Mucosa of stomach (tissue), 1 donor: Measurements from ENCODE around the gene PIP4K2C.
A peak's percentile ranks its signal among the peaks of the same experiment; 100 is the strongest.

Source experiments
- H3K27me3 ChIP-seq: one replicate; pipeline ENCODE4 v1.7.0; 2013; ENCODE audit warnings: mild to moderate bottlenecking, low read length; ENCODE audit not compliant: control insufficient read depth, insufficient read depth
- H3K36me3 ChIP-seq: one replicate; pipeline ENCODE4 v1.7.0; 2013; ENCODE audit warnings: low read length; ENCODE audit not compliant: control insufficient read depth, insufficient read depth
- H3K4me1 ChIP-seq: one replicate; pipeline ENCODE4 v1.7.0; 2013; ENCODE audit warnings: mild to moderate bottlenecking, low read length; ENCODE audit not compliant: control insufficient read depth, insufficient read depth
- H3K4me3 ChIP-seq: one replicate; pipeline ENCODE4 v1.7.0; 2013; ENCODE audit warnings: low read length
- H3K9ac ChIP-seq: one replicate; pipeline ENCODE4 v1.7.0; 2013; ENCODE audit warnings: mild to moderate bottlenecking, low read length, moderate library complexity
- H3K9me3 ChIP-seq: one replicate; pipeline ENCODE4 v1.7.0; 2013; ENCODE audit warnings: mild to moderate bottlenecking, low read length, moderate library complexity; ENCODE audit not compliant: control insufficient read depth
- donor health status: Pancreatic carcinoma.

PIP4K2C gene

DNA sequence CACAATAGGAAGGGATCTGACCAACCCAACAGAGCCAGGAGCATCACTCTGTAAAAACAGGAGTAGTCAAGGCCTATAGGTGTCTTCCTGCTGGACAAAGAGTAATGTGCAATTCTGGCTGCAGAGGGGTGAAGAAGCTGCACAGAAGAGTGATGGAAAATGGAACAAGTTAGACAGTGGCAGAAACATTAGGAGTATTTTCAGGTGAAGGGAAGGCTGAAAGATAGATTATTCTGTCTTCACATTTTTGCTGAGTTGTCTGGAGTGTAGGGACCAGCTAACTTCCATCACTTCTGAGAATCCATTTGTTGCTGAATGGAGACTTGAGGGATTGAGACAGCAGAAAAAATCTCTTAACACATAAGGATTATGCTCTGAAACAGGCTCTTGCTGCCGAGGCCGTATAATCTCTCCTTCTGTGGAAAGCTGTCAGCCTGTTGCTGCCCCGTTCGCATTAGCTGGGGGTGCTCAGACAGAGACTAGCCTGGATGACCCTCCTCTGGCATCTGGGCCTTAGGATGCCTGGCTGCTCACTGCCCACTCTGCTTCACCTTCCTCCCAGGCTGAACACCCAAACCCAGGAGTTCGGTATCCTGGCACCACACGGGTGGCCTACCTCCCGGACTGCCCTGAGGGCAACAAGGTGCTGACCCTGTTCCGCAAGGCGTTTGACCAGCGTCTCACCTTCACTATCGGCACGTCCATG is 17.1 kb downstream of the PIP4K2C start:
- H3K4me1 ChIP-seq, result peaks cover 33% of the 10 kb centered on the region
- peaks cover 35% of the 10 kb centered on the region for H3K27me3 ChIP-seq

DNA sequence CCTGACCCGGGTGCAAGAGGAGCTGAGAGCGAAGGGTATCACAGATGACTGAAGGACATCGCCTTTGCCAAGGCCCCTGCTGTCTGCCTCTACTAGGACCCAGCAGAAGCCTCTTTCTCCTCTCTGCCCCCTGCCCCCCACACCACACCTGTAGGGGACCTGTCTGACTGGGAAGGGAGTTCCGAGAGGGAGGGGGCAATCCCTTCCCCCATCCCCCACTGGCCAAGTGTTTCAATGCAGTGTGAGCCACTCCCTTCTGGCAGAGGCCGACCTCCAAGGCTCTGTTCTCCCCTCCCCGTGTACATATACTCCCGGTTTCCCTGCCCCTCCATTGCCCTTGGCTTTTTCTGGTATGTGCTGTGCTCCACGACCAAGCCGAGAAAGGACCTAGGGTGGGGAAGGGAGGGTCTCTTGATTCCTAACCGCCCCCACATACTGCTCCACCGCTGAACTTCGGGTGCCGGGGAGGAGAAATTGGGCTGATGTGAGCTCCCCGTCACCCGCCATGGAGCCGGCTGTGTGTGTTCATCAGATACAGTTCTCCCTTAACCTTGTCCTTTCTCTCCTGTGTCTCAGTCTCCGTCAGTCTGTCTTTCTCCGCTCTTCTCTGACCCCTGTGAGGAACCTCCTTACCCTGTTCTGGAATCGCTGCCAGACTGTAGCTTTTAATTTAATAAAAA is 18.2 kb downstream of the PIP4K2C start:
- no peak overlapping the region for H3K9ac ChIP-seq
- no peak overlapping the region for H3K4me3 ChIP-seq
- no peaks in the 10 kb centered on the region for H3K9me3 ChIP-seq
- H3K27me3 ChIP-seq, result peaks cover 46% of the 10 kb centered on the region
- H3K36me3 ChIP-seq, result no peaks in the 10 kb centered on the region
- H3K4me1 ChIP-seq, result peaks cover 25% of the 10 kb centered on the region

More for the DNA sequence above, 17.1 kb downstream of the PIP4K2C start:
- no peak overlapping the region for H3K9ac ChIP-seq
- no peak overlapping the region for H3K4me3 ChIP-seq
- no peaks in the 10 kb centered on the region for H3K36me3 ChIP-seq
- H3K9me3 ChIP-seq, result no peaks in the 10 kb centered on the region

GRCh38 chr12:57609781-57610553 is 19.0 kb downstream of the PIP4K2C start:
- no peaks in the 10 kb centered on the region for H3K36me3 ChIP-seq
- no peaks in the 10 kb centered on the region for H3K9me3 ChIP-seq
- H3K9ac ChIP-seq, result peak overlapping the region; percentile 56
- H3K4me1 ChIP-seq, result peaks cover 21% of the 10 kb centered on the region
- H3K27me3 ChIP-seq, result peaks cover 53% of the 10 kb centered on the region
- peak overlapping the region; percentile 12 for H3K4me3 ChIP-seq

DNA sequence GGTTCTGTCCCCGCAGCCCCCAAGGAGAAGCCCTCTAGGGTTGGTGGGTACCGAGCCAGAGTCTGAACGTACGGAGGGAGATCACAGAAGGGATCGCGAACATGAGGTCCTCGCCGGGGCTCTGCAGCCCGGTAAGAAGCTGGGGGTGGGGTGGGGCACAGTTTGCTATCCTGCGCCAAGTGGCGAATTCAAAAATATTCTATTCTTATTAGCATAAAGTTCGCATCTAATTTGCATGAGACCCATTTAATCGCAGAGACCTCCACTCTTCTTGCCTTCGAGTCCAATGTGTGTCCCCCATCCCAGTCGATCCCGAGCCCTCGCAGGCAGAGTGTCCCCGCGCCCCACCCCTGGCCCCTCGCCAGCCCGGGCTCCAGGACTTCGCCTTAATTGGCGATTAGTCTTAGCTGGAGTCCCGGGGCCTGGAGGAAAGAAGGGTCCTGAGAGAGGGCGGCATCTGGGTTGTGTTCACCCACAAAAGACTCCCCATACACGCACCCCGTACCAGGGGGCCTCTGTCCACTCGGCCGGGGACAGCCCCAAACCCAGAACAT is 19.6 kb downstream of the PIP4K2C start:
- Histone ChIP-seq H3K4me3 (peak overlapping the region; percentile 12), H3K9me3 (no peaks in the 10 kb centered on the region), H3K27me3 (peaks cover 53% of the 10 kb centered on the region), H3K4me1 (peaks cover 15% of the 10 kb centered on the region), H3K9ac (peak overlapping the region; percentile 65), H3K36me3 (no peaks in the 10 kb centered on the region)

DNA sequence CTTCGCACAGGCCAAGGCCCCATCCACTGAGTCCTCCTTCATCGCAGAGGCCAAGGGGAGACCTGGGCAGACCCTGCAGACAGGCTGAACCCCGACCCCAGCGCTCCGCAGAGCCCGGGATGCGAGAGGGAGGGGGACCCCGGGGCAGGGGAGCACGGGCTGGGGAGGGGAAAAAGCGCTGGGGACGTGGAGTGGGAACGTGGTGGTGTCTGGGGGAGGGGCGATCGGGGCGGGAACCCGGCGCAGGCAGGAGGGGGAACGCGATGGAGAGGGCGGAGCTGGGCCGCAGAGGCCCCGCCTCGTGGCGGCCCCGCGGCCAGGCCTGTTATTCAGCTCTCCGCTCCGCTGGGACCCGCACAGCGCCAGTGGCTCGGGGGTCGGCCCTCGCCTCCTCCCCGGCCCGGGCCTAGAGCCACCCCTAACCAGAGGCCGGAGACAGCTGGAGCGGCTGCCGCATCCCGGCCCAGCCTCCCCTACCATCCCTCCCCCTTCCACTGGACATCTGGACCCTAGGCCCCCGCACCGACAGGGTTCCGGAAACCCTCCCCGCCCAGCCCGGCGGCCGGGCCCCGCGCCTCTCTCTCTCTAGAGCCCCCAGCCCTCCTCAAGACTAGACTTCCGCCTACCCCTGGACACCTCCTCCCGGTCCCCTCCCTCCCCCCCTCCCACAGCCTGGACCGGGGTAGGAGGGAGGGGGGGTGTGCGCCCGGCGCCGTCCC is 20.3 kb downstream of the PIP4K2C start, which contains the start of gene ARHGEF25:
Gene ARHGEF25, plus strand, starts transcription at position 328 of the 719 bp plus-strand sequence. CDS start 460 bp downstream, outside the sequence.
- peak within 1 kb of the TSS; percentile 12 for H3K4me3 ChIP-seq
- peaks cover 55% of the 10 kb centered on the region for H3K27me3 ChIP-seq
- no peaks in the 10 kb centered on the region for H3K36me3 ChIP-seq
- H3K9ac ChIP-seq, result peak within 1 kb of the TSS; percentile 65
- no peaks in the 10 kb centered on the region for H3K9me3 ChIP-seq
- peaks cover 12% of the 10 kb centered on the region for H3K4me1 ChIP-seq

- Histone ChIP-seq H3K9ac (peak overlapping the region; percentile 15), H3K9me3 (no peaks in the 10 kb centered on the region), H3K27me3 (peaks cover 61% of the 10 kb centered on the region), H3K36me3 (no peaks in the 10 kb centered on the region), H3K4me3 (no peak overlapping the region), H3K4me1 (peaks cover 12% of the 10 kb centered on the region)
These were observed 21.1 kb downstream of the PIP4K2C start for GRCh38 chr12:57611827-57612710.

GRCh38 chr12:57612711-57613426 is 21.9 kb downstream of the PIP4K2C start:
- Histone ChIP-seq H3K9ac (no peak overlapping the region), H3K4me1 (peaks cover 12% of the 10 kb centered on the region), H3K27me3 (peaks cover 68% of the 10 kb centered on the region), H3K4me3 (no peak overlapping the region), H3K36me3 (no peaks in the 10 kb centered on the region), H3K9me3 (no peaks in the 10 kb centered on the region)

GRCh38 chr12:57613427-57614109 is 22.6 kb downstream of the PIP4K2C start:
- H3K4me3 ChIP-seq, result no peak overlapping the region
- H3K9ac ChIP-seq, result no peak overlapping the region
- H3K36me3 ChIP-seq, result no peaks in the 10 kb centered on the region
- no peaks in the 10 kb centered on the region for H3K9me3 ChIP-seq
- peaks cover 75% of the 10 kb centered on the region for H3K27me3 ChIP-seq
- H3K4me1 ChIP-seq, result peaks cover 12% of the 10 kb centered on the region

DNA sequence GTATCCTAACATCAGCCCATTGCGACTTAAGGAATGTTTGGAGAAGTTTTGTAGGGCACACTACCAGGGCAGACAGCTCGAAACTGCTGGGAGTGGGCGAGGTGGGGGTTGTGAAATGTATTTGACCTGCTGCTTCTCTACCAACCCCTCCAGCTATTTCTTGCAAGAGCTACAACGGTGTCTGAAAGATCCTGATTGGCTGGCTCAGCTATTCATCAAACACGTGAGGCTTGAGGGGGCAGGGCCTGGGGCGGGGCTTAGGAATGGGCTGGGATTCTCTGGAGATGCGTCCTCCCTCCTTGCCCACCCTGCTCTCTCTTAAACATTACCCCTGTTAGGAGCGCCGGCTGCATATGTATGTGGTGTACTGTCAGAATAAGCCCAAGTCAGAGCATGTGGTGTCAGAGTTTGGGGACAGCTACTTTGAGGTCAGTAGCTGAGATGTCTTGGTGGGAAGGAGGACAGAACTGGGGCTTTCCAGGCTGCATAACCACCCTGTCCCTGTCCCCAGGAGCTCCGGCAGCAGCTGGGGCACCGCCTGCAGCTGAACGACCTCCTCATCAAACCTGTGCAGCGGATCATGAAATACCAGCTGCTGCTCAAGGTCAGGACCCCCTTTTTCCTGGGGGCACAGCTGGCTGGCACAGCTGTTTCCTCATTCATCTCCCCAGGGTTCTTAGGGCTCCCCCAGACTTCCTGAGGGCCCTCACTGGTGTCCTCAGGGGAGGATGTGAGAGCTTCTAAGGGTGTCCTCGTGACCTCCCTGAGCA is 23.4 kb downstream of the PIP4K2C start:
- Histone ChIP-seq H3K36me3 (no peaks in the 10 kb centered on the region), H3K4me3 (no peak overlapping the region), H3K27me3 (peaks cover 83% of the 10 kb centered on the region)

More for the DNA sequence above, 23.4 kb downstream of the PIP4K2C start:
- H3K4me1 ChIP-seq, result peaks cover 15% of the 10 kb centered on the region
- no peaks in the 10 kb centered on the region for H3K9me3 ChIP-seq
- no peak overlapping the region for H3K9ac ChIP-seq
